Activated CD4-positive, alpha-beta T cell treated with anti-CD3 and anti-CD28 coated beads for 36 hours (primary cell): ENCODE data around the gene TICAM1. TPM values are rescaled to one million over a fixed set of nuclear protein-coding genes. Genes with fewer than 3 reads are reported as not detected.
"Not testable (repeated sequence)": the region's sequence is repeated elsewhere in the genome, so short reads cannot be mapped to it uniquely, and the experiment has no call there.

ENCODE experiments used
- ATAC-seq: fragments of 200-7000 bp; cut with Tn5 transposase; one replicate; pipeline ENCODE4 v1.10.0; 2021; ENCODE audit warnings: mild to moderate bottlenecking, moderate library complexity
- CTCF ChIA-PET: fragments of 350-600 bp; sonication (Branson Sonifier 250); formaldehyde crosslinking; loops from one replicate; lab custom pipeline; 2021; ENCODE audit warnings: antibody characterized with exemption; lab: Charles Lee
- POLR2A ChIA-PET: fragments of 350-600 bp; sonication (Branson Sonifier 250); formaldehyde crosslinking; loops from one replicate; lab custom pipeline; 2021; ENCODE audit warnings: antibody characterized with exemption, inconsistent platforms; lab: Charles Lee
- DNase-seq: peaks from one replicate; pipeline ENCODE4 v3.0.0-alpha.2; 2020
- H3K27ac Mint-ChIP-seq: one replicate; pipeline ENCODE4 v1.8.0; 2021; ENCODE audit warnings: mixed read lengths
- H3K27me3 Mint-ChIP-seq: one replicate; pipeline ENCODE4 v1.8.0; 2021; ENCODE audit warnings: mixed read lengths
- H3K36me3 Mint-ChIP-seq: one replicate; pipeline ENCODE4 v1.8.0; 2021; ENCODE audit warnings: low read depth, mixed read lengths
- H3K4me1 Mint-ChIP-seq: one replicate; pipeline ENCODE4 v1.8.0; 2021; ENCODE audit warnings: mixed read lengths
- H3K4me3 Mint-ChIP-seq: one replicate; pipeline ENCODE4 v1.8.0; 2021; ENCODE audit warnings: mild to moderate bottlenecking, moderate library complexity, mixed read lengths
- H3K9me3 Mint-ChIP-seq: one replicate; pipeline ENCODE4 v1.8.0; 2021; ENCODE audit warnings: low read depth, mixed read lengths
- intact Hi-C, 2 experiments: fragments of 100-400 bp; cut with DNase I in 1 of 2; cut with micrococcal nuclease in 1 of 2; formaldehyde crosslinking; loops; one replicate each; pipeline versions ENCODE4 v1.14.2 to v1.15.1; 2022 to 2024; cut with DNase I, micrococcal nuclease
- total RNA-seq, 2 experiments: library from RNA; stranded (reverse); gene quantifications; one replicate each; pipeline ENCODE4 v1.2.3, GENCODE V29; 2021

The TICAM1 gene
- total RNA-seq, 2 experiments from 2014 or later = 23.4 to 24.1 TPM

DNA sequence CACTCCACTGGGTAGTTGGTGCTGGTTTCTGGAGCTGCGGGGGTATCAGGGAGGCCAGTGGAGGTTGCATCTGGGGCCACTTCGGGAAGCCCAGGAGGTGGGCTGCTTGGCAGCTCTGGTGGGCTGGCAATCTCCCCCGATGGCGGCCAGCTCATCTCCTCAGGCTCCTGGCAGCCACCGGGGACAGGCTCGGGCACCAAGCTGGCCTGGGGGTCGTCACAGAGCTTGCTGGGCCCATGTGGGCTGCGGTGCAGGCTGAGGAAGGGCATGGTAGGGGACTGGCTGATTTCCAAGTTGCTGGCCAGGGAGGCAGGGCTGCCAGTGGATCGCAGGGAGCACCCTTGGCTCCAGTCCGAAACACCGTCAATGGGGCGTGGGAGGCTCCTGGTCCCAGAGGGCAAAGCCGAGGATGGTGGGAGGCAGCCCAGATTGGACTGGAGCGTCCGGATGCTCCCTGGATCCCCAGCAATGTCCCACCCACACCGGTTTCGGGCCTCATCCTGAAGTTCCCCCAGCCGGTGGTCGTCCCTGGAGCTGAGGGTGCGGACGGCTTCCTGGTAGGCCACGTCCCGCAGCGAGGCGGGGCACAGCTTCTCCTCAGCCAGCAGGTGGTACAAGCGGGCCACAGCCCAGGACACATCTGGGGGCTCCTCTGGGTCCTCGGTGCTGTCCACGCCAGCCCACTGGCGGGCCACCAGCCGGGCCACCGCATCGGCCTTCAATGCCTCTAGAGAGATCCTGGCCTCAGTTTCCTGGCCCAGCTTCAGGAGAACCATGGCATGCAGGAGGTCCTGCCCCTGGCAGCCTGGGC is 13.8 kb downstream of the TICAM1 start:
- Mint-ChIP-seq H3K4me1 (peaks cover 18% of the 10 kb centered on the region), H3K4me3 (no peak overlapping the region), H3K27me3 (no peaks in the 10 kb centered on the region), H3K27ac (no peak overlapping the region), H3K9me3 (no peaks in the 10 kb centered on the region), H3K36me3 (peaks cover 23% of the 10 kb centered on the region)
- no peak for ATAC-seq
- ChIA-PET CTCF (interaction anchor here (0.6 to 3.3 kb wide), 5 partner anchors 8 to 214 kb away, joined by 3 to 24 read pairs (median 3); no protein-coding TSS in a partner anchor), POLR2A (interaction anchor here (0.7 to 0.9 kb wide), 2 partner anchors 47 to 723 kb away, joined by 3 read pairs; no protein-coding TSS in a partner anchor)
- intact Hi-C loops = no loop called here
- no peak for DNase-seq

DNA sequence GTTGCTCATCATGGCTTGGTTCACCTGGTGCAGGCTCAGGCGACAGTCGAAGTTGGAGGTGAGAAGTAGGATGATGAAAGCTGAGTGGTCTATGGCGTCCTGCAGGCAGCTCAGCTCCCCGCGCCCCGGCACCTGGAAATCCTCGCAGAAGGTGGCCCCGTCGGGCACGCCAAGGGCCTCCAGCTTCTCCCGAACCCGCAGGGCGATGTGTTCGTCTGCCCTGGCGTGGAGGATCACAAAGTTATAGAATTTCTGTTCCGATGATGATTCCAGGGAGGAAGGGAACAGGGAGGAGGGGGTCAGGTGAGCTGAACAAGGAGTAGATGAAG is 14.6 kb downstream of the TICAM1 start:
- peaks cover 22% of the 10 kb centered on the region for H3K4me1 Mint-ChIP-seq
- DNase-seq (no peak), ATAC-seq (no peak)
- H3K36me3 Mint-ChIP-seq = peaks cover 22% of the 10 kb centered on the region
- no peak overlapping the region for H3K27ac Mint-ChIP-seq
- CTCF ChIA-PET = interaction anchor here (0.6 to 3.3 kb wide), 6 partner anchors 7 to 215 kb away, joined by 3 to 24 read pairs (median 3); no protein-coding TSS in a partner anchor
- H3K9me3 Mint-ChIP-seq = no peaks in the 10 kb centered on the region
- no peaks in the 10 kb centered on the region for H3K27me3 Mint-ChIP-seq
- intact Hi-C loops = no loop called here
- POLR2A ChIA-PET = interaction anchor here (0.9 kb wide), 1 partner anchor 48 kb away, joined by 3 read pairs; no protein-coding TSS in a partner anchor
- H3K4me3 Mint-ChIP-seq = no peak overlapping the region

DNA sequence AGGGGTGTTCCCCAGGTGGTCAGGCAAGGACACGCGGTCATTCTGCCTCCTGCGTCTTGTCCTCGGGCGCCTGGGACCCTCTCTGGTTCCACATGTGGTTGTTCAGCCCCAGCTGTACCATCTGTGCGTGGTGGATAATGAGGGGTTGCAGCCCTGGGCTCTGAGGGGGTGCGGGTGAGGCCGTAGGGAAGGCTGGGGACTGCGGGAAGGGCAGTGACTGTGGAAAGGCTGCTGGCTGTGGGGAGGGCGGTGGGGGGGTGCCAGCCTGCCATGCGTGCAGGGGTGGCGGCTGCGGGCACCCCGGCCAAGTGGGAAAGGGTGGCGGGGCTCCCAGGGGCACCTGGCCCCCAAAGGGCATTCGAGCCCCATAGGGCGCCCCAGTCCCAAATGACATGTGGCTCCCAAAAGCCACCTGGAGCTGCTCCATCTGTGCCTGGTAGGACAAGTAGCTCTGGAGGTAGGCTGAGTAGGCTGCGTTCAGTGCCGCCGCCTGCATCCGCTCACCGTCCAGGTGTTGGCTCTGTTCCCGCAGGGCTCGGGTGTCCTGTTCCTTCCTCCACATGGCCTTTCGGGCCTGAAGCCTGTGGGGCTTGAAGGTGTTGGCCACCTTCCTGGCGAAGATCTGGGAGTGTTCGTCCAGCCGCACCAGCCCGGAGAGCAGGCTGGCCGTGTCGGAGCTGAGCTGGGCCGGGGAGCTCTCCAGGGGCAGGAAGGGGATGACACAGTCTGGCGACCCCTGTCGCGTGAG is 15.1 kb downstream of the TICAM1 start:
- Mint-ChIP-seq H3K9me3 (no peaks in the 10 kb centered on the region), H3K27ac (no peak overlapping the region), H3K36me3 (peaks cover 22% of the 10 kb centered on the region), H3K4me1 (peaks cover 26% of the 10 kb centered on the region), H3K4me3 (no peak overlapping the region), H3K27me3 (no peaks in the 10 kb centered on the region)
- POLR2A ChIA-PET = interaction anchor here (0.9 kb wide), 1 partner anchor 49 kb away, joined by 3 read pairs; no protein-coding TSS in a partner anchor
- ATAC-seq (no peak), DNase-seq (no peak)
- CTCF ChIA-PET = interaction anchor here (0.8 to 1.0 kb wide), 2 partner anchors 38 to 100 kb away, joined by 3 to 5 read pairs; no protein-coding TSS in a partner anchor
- intact Hi-C loops = no loop called here

GRCh38 chr19:4815426-4816201 is 15.9 kb downstream of the TICAM1 start:
- Mint-ChIP-seq H3K4me3 (peak overlapping the region; percentile 55), H3K27me3 (no peaks in the 10 kb centered on the region), H3K36me3 (peaks cover 22% of the 10 kb centered on the region), H3K9me3 (no peaks in the 10 kb centered on the region), H3K4me1 (peaks cover 26% of the 10 kb centered on the region), H3K27ac (peak overlapping the region; percentile 77)
- DNase-seq (peak; percentile 84), ATAC-seq (peak; percentile 87)
- intact Hi-C loops = loop anchor here (1.0 to 2.0 kb wide), 4 partner anchors 15 to 153 kb away; partner anchors contain the start of genes TICAM1 (in 2 of the 2), FEM1A (in 1 of the 2) and KDM4B (in 1 of the 2)
- ChIA-PET CTCF (interaction anchor here (0.8 kb wide), 1 partner anchor 101 kb away, joined by 5 read pairs; no protein-coding TSS in a partner anchor), POLR2A (no interaction called here)

- H3K4me3 Mint-ChIP-seq = peak overlapping the region; percentile 55
- DNase-seq (no peak), ATAC-seq (no peak)
- peak overlapping the region; percentile 77 for H3K27ac Mint-ChIP-seq
- intact Hi-C loops = loop anchor here (1.0 to 2.0 kb wide), 4 partner anchors 16 to 154 kb away; partner anchors contain the start of genes TICAM1 (in 2 of the 2), FEM1A (in 1 of the 2) and KDM4B (in 1 of the 2)
- H3K9me3 Mint-ChIP-seq = no peaks in the 10 kb centered on the region
- H3K36me3 Mint-ChIP-seq = peaks cover 22% of the 10 kb centered on the region
- H3K4me1 Mint-ChIP-seq = peaks cover 27% of the 10 kb centered on the region
- CTCF ChIA-PET = interaction anchor here (0.6 to 11.3 kb wide), 6 partner anchors 9 to 215 kb away, joined by 3 to 210 read pairs (median 7); partner anchors contain the start of gene TICAM1
- POLR2A ChIA-PET = no interaction called here
- no peaks in the 10 kb centered on the region for H3K27me3 Mint-ChIP-seq
Observed at GRCh38 chr19:4814625-4815425, 16.7 kb downstream of the TICAM1 start.

DNA sequence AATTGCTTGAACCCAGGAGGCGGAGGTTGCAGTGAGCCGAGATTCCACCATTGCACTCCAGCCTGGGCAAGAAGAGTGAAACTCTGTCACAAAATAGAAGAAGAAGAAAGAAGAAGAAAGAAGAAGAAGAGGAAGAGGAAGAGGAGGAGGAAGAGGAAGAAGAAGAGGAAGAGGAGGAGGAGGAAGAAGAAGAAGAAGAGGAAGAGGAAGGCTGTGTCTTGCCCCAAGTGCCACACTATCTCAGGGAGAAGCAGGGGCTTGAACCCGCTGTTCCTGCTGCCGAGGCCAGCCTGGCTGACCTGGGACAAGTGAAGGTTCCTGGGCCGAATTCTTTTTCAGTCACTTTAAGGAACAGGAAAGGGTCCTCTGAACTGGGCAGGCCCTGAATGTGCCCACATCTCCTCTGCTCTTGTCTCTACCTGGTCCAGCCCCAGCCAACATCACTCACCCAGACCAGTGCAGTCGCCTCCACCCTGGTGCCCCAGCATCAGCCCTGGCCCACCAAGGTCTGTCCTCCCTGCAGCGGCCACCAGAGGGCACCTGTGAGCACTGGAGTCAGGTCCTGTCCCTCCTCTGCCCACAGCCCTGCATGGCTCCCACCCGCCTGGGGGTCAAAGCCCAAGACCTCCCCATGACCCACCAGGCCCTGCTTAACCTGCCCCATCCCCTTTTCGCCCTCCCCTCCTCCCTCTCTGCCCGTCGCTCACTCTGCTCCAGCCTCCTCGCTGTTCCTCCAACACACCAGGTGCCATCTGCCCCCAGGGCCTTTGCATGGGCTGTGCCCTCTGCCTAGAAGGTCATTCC is 20.0 kb downstream of the TICAM1 start:
- POLR2A ChIA-PET = interaction anchor here (0.6 to 0.7 kb wide), 2 partner anchors 39 to 105 kb away, joined by 6 to 7 read pairs; no protein-coding TSS in a partner anchor
- no peaks in the 10 kb centered on the region for H3K27me3 Mint-ChIP-seq

DNA sequence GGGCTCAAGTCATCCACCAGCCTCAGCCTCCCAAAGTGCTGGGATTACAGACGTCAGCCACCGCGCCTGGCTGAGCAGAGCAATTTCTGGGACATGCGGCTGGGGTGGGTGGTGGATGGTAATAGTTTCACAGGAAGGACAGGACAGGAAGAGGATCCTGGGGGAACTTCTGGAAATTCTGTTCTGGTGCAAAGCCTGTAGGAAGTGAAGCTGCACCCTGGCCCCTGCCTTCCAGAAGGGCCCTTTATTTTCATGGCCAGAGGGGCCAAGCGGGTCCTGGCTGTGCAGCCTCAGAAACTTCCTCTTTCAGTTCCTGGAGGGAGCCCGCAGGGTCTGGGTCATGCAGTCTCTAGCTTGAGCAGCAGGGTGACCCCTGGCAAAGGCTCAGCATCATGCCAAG is 24.3 kb downstream of the TICAM1 start:
- no peak for ATAC-seq
- no peaks in the 10 kb centered on the region for H3K36me3 Mint-ChIP-seq
- DNase-seq = no peak
- intact Hi-C loops = no loop called here
- no peaks in the 10 kb centered on the region for H3K27me3 Mint-ChIP-seq
- peaks cover 10% of the 10 kb centered on the region for H3K4me1 Mint-ChIP-seq
- ChIA-PET CTCF (interaction anchor here (0.7 to 11.3 kb wide), 4 partner anchors 44 to 960 kb away, joined by 3 to 210 read pairs (median 12); no protein-coding TSS in a partner anchor), POLR2A (no interaction called here)
- H3K27ac Mint-ChIP-seq = no peak overlapping the region
- no peaks in the 10 kb centered on the region for H3K9me3 Mint-ChIP-seq
- H3K4me3 Mint-ChIP-seq = no peak overlapping the region

More for the DNA sequence above, 20.0 kb downstream of the TICAM1 start:
- peak; percentile 95 for DNase-seq
- Mint-ChIP-seq H3K4me3 (no peak overlapping the region), H3K36me3 (peaks cover 11% of the 10 kb centered on the region), H3K4me1 (peaks cover 30% of the 10 kb centered on the region), H3K27ac (no peak overlapping the region), H3K9me3 (no peaks in the 10 kb centered on the region)
- CTCF ChIA-PET = interaction anchor here (0.7 to 11.3 kb wide), 15 partner anchors 7 to 220 kb away, joined by 3 to 210 read pairs (median 18); partner anchors contain the start of genes FEM1A and TICAM1
- ATAC-seq = peak; percentile 75
- intact Hi-C loops = loop anchor here (1.0 to 2.0 kb wide), 2 partner anchors 99 to 100 kb away; no protein-coding TSS in a partner anchor

DNA sequence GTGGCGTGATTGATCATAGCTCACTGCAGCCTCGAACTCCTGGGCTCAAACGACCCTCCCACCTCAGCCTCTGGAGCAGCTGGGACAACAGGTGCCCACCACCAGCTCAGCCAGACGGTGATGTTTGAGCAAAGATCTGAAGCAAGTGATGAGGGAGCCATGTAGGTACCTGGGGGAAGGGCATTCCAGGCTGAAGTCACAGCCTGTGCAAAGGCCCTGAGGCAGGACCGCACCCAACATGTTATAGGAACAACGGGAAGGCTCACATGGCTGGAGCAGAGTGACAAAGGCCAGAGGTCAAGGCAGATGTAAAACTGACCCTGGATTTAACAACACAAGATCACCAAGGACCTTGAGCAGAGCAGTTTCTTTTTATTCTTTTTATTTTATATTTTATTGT is 25.1 kb downstream of the TICAM1 start:
- Mint-ChIP-seq H3K4me1 (peaks cover 4% of the 10 kb centered on the region), H3K27me3 (no peaks in the 10 kb centered on the region), H3K9me3 (no peaks in the 10 kb centered on the region), H3K4me3 (no peak overlapping the region), H3K36me3 (no peaks in the 10 kb centered on the region), H3K27ac (no peak overlapping the region)
- DNase-seq (no peak), ATAC-seq (no peak)
- intact Hi-C loops = no loop called here
- ChIA-PET CTCF (interaction anchor here (0.6 to 11.3 kb wide), 5 partner anchors 17 to 220 kb away, joined by 3 to 210 read pairs (median 5); no protein-coding TSS in a partner anchor), POLR2A (no interaction called here)

DNA sequence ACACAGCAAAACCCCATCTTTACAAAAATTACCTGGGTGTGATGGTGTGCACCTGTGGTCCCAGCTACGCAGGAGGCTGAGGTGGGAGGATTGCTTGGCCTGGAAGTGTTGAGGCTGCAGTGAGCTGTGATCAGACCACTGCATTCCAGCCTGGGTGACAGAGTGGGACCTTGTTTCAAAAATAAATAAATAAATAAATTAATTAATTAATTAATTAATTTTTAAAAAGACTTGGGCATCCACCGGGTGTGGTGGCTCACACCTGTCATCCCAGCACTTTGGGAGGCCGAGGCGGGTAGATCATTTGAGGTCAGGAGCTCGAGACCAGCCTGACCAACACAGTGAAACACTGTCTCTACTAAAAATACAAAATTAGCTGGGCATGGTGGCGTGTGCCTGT is 26.4 kb downstream of the TICAM1 start:
- H3K9me3 Mint-ChIP-seq, intact Hi-C loops, ATAC-seq, H3K4me3 Mint-ChIP-seq, H3K27ac Mint-ChIP-seq, DNase-seq, H3K4me1 Mint-ChIP-seq, H3K36me3 Mint-ChIP-seq, H3K27me3 Mint-ChIP-seq: not testable (repeated sequence)
- ChIA-PET CTCF (interaction anchor here (1.3 to 11.3 kb wide), 5 partner anchors 8 to 73 kb away, joined by 3 to 210 read pairs (median 7); no protein-coding TSS in a partner anchor), POLR2A (interaction anchor here (0.5 kb wide), 1 partner anchor 17 kb away, joined by 4 read pairs; no protein-coding TSS in a partner anchor)
